CD4-positive, alpha-beta T cell treated with Interleukin-10 for 1 hour (primary cell): Measurements from ENCODE around the gene NBPF11.
"Not testable (repeated sequence)": the region's sequence is repeated elsewhere in the genome, so short reads cannot be mapped to it uniquely, and the experiment has no call there.

ENCODE experiments used
- DNase-seq: peaks from one replicate; pipeline ENCODE4 v3.0.0-alpha.2; 2020

Gene NBPF11

GRCh38 chr1:148149050-148149815 is 2.8 kb downstream of the NBPF11 start:
- not testable (repeated sequence) for DNase-seq

- DNase-seq, result not testable (repeated sequence)
These were observed 4.8 kb downstream of the NBPF11 start for GRCh38 chr1:148147052-148147838.

GRCh38 chr1:148146191-148146997 is 5.7 kb downstream of the NBPF11 start:
- DNase-seq, result not testable (repeated sequence)

- not testable (repeated sequence) for DNase-seq
These were observed 8.9 kb downstream of the NBPF11 start for GRCh38 chr1:148143223-148143622.

GRCh38 chr1:148141936-148142335 is 10.1 kb downstream of the NBPF11 start:
- DNase-seq, result not testable (repeated sequence)

- not testable (repeated sequence) for DNase-seq
These were observed 13.5 kb downstream of the NBPF11 start for GRCh38 chr1:148138606-148139005.

- not testable (repeated sequence) for DNase-seq
These were observed 29.7 kb downstream of the NBPF11 start for GRCh38 chr1:148122341-148122740.

GRCh38 chr1:148120395-148120794 is 31.7 kb downstream of the NBPF11 start:
- peak; percentile 0 for DNase-seq

- DNase-seq, result not testable (repeated sequence)
These were observed 56.3 kb downstream of the NBPF11 start for GRCh38 chr1:148095732-148096131.

- DNase-seq, result not testable (repeated sequence)
These were observed 65.9 kb downstream of the NBPF11 start for GRCh38 chr1:148086196-148086595.

GRCh38 chr1:148081205-148081604 is 70.9 kb downstream of the NBPF11 start:
- not testable (repeated sequence) for DNase-seq

- DNase-seq, result not testable (repeated sequence)
These were observed 73.2 kb downstream of the NBPF11 start for GRCh38 chr1:148078632-148079519.

GRCh38 chr1:148078090-148078489 is 74.0 kb downstream of the NBPF11 start:
- not testable (repeated sequence) for DNase-seq

- DNase-seq, result not testable (repeated sequence)
These were observed 74.6 kb downstream of the NBPF11 start for GRCh38 chr1:148077458-148077857.

GRCh38 chr1:148073392-148073791 is 78.7 kb downstream of the NBPF11 start:
- not testable (repeated sequence) for DNase-seq

- not testable (repeated sequence) for DNase-seq
These were observed 83.5 kb downstream of the NBPF11 start for GRCh38 chr1:148068606-148069005.

- DNase-seq, result not testable (repeated sequence)
These were observed 83.9 kb downstream of the NBPF11 start for GRCh38 chr1:148068201-148068600.

- DNase-seq, result not testable (repeated sequence)
These were observed 91.8 kb downstream of the NBPF11 start for GRCh38 chr1:148060294-148060701.

- not testable (repeated sequence) for DNase-seq
These were observed 94.7 kb downstream of the NBPF11 start for GRCh38 chr1:148057384-148057783.
